WI38 (cell line): ENCODE measurements around the gene THAP2.

ENCODE experiments used
- H3K4me3 ChIP-seq: 2 replicates; pipeline ENCODE4 v1.5.1; 2011; ENCODE audit warnings: low read depth, mild to moderate bottlenecking, control low read depth, low read length
- CTCF ChIP-seq: IDR thresholded peaks from 2 replicates; pipeline ENCODE4 v1.5.1; 2012; ENCODE audit warnings: low read depth, mild to moderate bottlenecking, control low read depth, low read length

THAP2 gene

GRCh38 chr12:71721783-71722505, 57.8 kb downstream of the THAP2 start:
- TF ChIP-seq CTCF: no peak
- H3K4me3 ChIP-seq: no peak overlapping the region

DNA sequence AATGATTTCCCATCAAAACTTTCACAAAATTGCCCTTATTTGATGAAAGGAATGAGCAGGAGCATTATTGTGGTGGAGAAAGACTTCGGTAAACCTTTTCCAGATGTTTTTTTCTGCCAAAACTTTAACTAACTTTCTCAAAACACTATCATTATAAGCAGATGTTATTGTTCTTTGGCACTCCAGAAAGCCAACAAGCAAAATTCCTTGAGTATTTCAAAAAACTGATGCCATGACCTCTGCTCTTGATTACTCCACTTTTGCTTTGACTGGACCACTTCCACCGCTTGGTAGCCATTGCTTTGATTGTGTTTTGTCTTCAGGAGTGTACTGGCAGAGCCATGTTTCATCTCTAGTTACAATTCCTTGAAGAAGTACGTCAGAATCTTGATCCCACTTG, 60.9 kb downstream of the THAP2 start:
- no peak for TF ChIP-seq CTCF

DNA sequence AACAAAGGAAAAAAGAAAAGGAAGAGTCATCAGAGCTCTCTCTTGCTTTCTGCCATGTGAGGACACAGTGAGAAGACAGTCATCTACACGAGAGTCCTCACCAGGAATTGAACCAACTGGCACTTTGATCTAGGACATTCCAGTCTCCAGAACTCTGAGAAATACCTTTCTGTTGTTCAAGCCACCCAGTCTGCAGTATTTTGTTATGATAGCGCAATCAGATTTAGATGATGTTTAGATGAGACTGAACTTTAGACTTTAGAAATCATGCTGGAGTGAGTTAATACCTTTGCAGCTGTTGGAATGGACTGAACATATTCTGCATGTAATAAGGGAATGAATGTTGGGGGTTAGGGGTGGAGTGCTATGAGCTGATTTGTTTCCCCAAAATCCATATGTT, 62.4 kb downstream of the THAP2 start:
- H3K4me3 ChIP-seq: no peak overlapping the region
- TF ChIP-seq CTCF: no peak

More for the DNA sequence above, 60.9 kb downstream of the THAP2 start:
- H3K4me3 ChIP-seq: no peak overlapping the region

- TF ChIP-seq CTCF: no peak
- no peak overlapping the region for H3K4me3 ChIP-seq
Measured at GRCh38 chr12:71727958-71728357, 63.9 kb downstream of the THAP2 start.
